Activated naive CD8-positive, alpha-beta T cell treated with anti-CD3 and anti-CD28 coated beads for 36 hours (primary cell): Measurements from ENCODE around the gene C2CD5. TPM values are rescaled to one million over a fixed set of nuclear protein-coding genes. Genes with fewer than 3 reads are reported as not detected.

ENCODE experiments used
- DNase-seq: peaks from one replicate; pipeline ENCODE4 v3.0.0; 2021
- H3K27ac Mint-ChIP-seq: one replicate; pipeline ENCODE4 v1.8.0; 2022; ENCODE audit warnings: mild to moderate bottlenecking, moderate library complexity, mixed read lengths
- H3K27me3 Mint-ChIP-seq: one replicate; pipeline ENCODE4 v1.8.0; 2022; ENCODE audit warnings: mild to moderate bottlenecking, mixed read lengths
- H3K36me3 Mint-ChIP-seq: one replicate; pipeline ENCODE4 v1.8.0; 2021; ENCODE audit warnings: mild to moderate bottlenecking, mixed read lengths
- H3K4me1 Mint-ChIP-seq: one replicate; pipeline ENCODE4 v1.8.0; 2021; ENCODE audit warnings: mixed read lengths
- H3K4me3 Mint-ChIP-seq: one replicate; pipeline ENCODE4 v1.8.0; 2022; ENCODE audit warnings: mild to moderate bottlenecking, moderate library complexity, mixed read lengths
- H3K9me3 Mint-ChIP-seq: one replicate; pipeline ENCODE4 v1.8.0; 2022; ENCODE audit warnings: mixed read lengths
- total RNA-seq, 2 experiments: library from RNA; stranded (reverse); gene quantifications; one replicate each; pipeline ENCODE4 v1.2.3, GENCODE V29; 2021

C2CD5 gene
- total RNA-seq, 2 experiments from 2014 or later = 29.7 to 31.1 TPM

DNA sequence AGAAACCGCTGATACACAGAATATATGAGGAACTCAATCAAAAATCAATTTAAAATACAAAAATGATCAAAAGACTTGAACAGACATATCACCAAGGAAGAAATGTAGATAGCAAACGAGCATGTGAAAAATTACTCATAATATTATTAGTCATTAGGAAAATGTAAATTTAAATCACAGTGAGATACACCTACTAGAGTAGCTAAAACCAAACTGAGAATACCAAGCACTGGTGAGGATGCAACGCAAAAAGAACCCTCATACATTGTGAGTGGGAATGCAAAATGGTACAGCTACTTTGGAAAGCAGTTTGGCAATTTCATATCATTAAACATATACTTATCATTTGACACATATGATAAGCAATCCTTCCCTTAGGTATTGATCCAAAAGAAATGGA is 108.8 kb downstream of the C2CD5 start:
- H3K4me3 Mint-ChIP-seq = no peak overlapping the region
- H3K27ac Mint-ChIP-seq = no peak overlapping the region
- no peaks in the 10 kb centered on the region for H3K9me3 Mint-ChIP-seq
- peaks cover 17% of the 10 kb centered on the region for H3K4me1 Mint-ChIP-seq
- H3K27me3 Mint-ChIP-seq = no peaks in the 10 kb centered on the region
- DNase-seq = no peak
- no peaks in the 10 kb centered on the region for H3K36me3 Mint-ChIP-seq

DNA sequence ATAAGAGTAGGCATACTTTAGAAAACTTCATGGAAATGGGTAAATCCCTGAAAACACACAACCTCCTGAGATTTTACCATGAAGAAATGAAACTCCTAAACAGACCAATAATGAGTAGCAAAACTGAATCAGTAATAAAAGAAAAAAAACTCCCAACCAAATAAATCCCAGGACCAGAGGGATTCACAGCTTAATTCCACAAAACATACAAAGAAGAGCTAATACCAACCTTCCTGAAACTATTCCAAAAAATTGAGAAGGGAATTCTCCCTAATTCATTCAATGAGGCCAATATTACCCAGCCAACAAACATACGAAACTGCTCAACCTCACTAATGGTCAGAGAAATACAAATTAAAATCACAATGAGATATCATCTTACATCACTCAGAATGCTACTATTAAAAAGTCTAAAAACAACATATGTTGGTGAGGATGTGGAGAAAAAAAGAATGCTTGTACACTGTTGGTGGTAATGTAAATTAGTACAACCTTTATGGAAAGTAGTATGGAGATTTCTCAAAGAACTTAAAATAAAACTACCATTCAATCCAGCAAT is 112.6 kb downstream of the C2CD5 start:
- H3K4me3 Mint-ChIP-seq = peak overlapping the region; percentile 30
- no peaks in the 10 kb centered on the region for H3K27me3 Mint-ChIP-seq
- no peaks in the 10 kb centered on the region for H3K9me3 Mint-ChIP-seq
- peak overlapping the region; percentile 49 for H3K27ac Mint-ChIP-seq
- peaks cover 10% of the 10 kb centered on the region for H3K4me1 Mint-ChIP-seq
- H3K36me3 Mint-ChIP-seq = no peaks in the 10 kb centered on the region
- no peak for DNase-seq

DNA sequence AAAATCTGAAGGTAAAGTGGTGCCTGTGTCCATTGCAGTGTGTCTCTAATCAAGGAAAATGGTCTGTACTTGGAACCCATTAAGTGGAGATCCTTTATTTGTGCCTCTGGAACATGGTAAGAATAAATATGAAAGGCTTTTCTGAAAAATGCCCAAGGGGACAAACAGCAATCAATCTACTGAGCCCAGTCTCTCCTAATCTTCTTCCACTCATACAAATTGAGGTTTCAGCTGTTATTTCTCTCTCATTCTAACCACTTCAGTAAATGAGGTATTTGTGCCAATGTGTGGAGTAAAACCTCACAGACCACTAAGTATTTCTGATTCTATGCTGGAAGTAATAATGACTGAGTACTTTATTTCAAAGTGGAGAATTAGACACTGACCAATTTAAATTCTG is 127.5 kb downstream of the C2CD5 start:
- H3K4me1 Mint-ChIP-seq = peaks cover 3% of the 10 kb centered on the region

DNA sequence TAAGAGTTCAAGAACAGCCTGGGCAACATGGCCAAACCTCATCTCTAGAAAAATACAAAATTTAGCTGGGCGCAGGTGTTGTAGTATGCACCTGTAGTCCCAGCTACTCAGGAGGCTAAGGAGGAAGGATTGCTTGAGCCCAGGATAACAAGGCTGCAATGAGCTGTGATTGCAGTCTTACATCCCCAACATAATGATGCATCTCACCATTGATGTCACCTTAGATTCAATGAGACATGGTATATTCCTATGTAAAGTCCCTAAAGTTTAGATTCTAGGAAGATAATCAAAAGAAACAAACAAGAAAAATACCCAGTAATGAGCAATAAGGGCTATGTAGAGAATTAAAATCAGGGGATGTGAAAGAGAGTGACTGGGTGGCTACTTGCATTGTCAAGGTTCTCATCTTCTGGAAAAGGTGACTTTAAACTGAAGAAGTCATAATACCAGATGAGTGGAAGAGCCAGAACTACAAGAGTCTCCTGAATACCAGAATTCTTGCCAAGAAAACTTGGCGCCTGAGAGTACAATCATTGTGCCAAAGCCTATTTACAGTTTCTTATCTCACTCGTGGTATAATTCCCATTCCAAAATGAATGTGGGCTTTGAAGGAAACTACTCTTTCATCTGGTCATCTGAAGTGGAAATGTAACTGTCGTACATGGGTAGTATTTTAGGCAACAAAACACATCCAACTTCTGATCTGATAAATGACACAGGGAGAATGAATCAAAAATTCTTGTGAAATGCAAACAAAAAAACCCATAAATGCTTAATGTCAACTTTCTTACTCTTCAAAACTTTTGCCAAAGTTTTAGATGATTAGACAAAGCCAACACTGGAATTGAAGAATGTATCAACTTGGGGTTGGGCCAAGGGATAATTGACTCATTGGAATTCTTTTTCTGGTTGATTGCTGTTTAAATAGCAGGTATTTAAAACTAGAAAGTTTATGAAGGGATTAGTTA is 128.7 kb downstream of the C2CD5 start:
- no peaks in the 10 kb centered on the region for H3K36me3 Mint-ChIP-seq
- no peak overlapping the region for H3K4me3 Mint-ChIP-seq
- H3K27ac Mint-ChIP-seq = no peak overlapping the region
- no peaks in the 10 kb centered on the region for H3K9me3 Mint-ChIP-seq
- H3K27me3 Mint-ChIP-seq = no peaks in the 10 kb centered on the region
- DNase-seq = no peak
- H3K4me1 Mint-ChIP-seq = peaks cover 3% of the 10 kb centered on the region

More for the DNA sequence above, 127.5 kb downstream of the C2CD5 start:
- DNase-seq = no peak
- no peaks in the 10 kb centered on the region for H3K27me3 Mint-ChIP-seq
- H3K36me3 Mint-ChIP-seq = no peaks in the 10 kb centered on the region
- H3K9me3 Mint-ChIP-seq = no peaks in the 10 kb centered on the region
- H3K27ac Mint-ChIP-seq = no peak overlapping the region
- H3K4me3 Mint-ChIP-seq = no peak overlapping the region

DNA sequence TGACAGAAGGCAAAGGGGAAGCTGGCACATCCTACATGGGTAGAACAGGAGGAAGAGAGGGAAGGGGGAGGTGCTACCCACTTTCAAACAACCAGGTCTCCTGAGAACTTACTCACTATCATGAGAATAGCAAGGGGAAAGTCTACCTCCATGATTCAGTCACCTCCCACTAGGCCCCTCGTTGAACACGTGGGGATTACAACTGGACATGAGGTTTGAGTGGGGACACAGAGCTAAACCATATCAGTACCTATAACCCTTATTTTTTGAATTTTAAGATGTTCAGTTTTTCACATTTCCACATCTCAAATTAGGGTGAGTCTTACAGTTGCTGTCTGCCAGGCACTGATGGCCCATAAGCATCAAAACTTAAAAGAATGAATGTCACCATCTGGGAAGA is 129.6 kb downstream of the C2CD5 start:
- H3K4me3 Mint-ChIP-seq = no peak overlapping the region
- no peaks in the 10 kb centered on the region for H3K36me3 Mint-ChIP-seq
- peaks cover 8% of the 10 kb centered on the region for H3K4me1 Mint-ChIP-seq
- H3K9me3 Mint-ChIP-seq = no peaks in the 10 kb centered on the region
- H3K27ac Mint-ChIP-seq = no peak overlapping the region
- no peak for DNase-seq
- H3K27me3 Mint-ChIP-seq = no peaks in the 10 kb centered on the region

DNA sequence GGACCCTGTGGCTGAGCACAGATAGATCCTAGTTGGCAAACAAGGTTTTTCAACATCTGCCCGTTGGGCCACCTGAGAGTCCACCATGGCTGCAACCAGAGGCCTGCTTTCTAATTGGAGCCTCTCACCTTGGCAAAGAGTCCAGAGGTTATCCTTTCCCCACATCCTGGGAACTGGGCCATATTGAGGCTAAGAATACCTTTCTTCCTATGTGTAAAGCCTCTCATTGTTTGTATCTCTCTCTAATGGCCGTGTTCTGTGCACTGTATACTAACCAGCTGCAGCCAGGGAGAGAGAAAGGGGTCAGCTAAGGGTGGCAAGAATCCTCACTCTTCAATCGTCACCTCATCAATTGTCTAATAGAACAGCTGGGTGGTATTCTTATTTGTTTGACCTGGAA is 130.8 kb downstream of the C2CD5 start:
- no peaks in the 10 kb centered on the region for H3K36me3 Mint-ChIP-seq
- H3K27ac Mint-ChIP-seq = no peak overlapping the region
- H3K27me3 Mint-ChIP-seq = no peaks in the 10 kb centered on the region
- no peak for DNase-seq
- H3K4me3 Mint-ChIP-seq = no peak overlapping the region
- peaks cover 17% of the 10 kb centered on the region for H3K4me1 Mint-ChIP-seq
- no peaks in the 10 kb centered on the region for H3K9me3 Mint-ChIP-seq

DNA sequence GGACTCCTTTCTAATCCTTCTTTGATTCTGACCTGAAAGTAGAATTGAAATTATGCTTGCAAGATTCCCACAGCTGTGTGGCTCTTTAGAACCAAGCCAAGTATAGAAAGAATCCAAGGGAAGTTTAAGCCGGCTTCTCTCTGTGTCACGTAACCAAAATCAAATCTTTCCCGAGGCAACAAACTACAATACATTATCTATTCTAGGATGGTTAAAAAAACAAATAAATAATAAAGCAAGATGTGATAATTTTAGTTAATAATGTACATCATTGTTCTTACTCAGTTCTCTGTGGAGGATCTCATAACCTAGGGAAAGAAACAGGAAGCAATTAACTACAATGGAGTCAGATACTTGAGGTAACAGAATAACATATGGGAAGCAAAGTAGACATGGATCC is 131.8 kb downstream of the C2CD5 start:
- Mint-ChIP-seq H3K4me3 (no peak overlapping the region), H3K36me3 (no peaks in the 10 kb centered on the region), H3K4me1 (peaks cover 19% of the 10 kb centered on the region), H3K27ac (no peak overlapping the region), H3K9me3 (no peaks in the 10 kb centered on the region), H3K27me3 (no peaks in the 10 kb centered on the region)
- no peak for DNase-seq

DNA sequence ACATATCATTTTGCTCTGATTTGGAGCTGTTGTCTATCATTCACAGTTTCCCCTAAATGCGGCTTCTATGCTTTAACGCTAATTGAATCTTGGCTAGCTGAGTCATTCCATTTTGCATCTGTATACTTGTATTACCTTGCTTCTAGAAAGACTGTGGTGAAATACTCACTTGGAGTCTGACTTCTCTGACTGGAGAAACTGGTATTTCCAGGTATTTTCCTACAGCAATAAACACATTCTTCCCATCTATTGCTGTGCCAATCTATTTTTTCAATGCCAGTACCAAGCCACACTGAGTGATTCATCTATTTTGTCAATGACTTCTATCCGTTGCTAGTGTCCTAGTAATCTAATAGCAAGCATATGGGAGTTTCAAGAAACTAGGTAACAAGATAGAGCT is 133.9 kb downstream of the C2CD5 start:
- Mint-ChIP-seq H3K27ac (no peak overlapping the region), H3K4me1 (peaks cover 21% of the 10 kb centered on the region), H3K4me3 (no peak overlapping the region), H3K36me3 (no peaks in the 10 kb centered on the region), H3K9me3 (no peaks in the 10 kb centered on the region), H3K27me3 (no peaks in the 10 kb centered on the region)
- DNase-seq = no peak

DNA sequence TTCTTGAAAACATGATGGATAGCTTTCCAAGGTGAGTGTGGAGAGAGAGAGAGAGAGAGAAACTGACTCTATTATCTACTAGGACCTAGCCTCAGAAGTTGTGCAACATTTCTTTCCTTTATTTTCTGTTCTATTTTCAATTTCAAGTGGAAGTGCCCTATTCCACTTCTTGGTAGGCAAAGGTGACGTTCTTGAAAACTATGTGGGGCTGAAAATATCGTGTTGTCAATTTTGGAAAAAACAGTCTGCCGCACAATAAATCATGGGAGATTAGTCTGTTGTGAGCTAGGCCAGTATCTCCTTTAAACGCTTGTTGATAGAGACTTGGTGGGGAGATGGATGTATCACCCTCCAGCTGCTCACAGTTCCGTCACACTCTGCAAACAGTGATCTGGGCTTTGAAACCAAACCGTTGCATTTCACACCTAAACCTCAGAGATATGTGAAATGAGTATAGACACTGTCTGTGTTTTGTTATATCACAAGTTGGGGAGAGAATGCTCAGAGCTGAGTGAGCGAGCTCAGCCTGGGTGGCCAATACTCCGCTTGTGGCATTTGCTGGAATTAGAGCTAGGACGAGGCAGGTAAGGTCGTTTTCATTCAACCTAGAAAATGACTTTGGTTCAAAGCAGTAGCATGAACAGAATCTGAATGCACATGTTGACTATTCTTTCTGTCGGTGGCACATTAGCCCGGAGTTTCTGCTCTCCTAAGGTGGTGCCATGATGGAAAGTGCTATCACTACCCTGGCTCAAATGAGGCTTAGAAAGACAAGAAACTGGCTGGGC is 134.8 kb downstream of the C2CD5 start:
- Mint-ChIP-seq H3K4me3 (peak overlapping the region; percentile 4), H3K4me1 (peaks cover 18% of the 10 kb centered on the region), H3K9me3 (no peaks in the 10 kb centered on the region)

DNA sequence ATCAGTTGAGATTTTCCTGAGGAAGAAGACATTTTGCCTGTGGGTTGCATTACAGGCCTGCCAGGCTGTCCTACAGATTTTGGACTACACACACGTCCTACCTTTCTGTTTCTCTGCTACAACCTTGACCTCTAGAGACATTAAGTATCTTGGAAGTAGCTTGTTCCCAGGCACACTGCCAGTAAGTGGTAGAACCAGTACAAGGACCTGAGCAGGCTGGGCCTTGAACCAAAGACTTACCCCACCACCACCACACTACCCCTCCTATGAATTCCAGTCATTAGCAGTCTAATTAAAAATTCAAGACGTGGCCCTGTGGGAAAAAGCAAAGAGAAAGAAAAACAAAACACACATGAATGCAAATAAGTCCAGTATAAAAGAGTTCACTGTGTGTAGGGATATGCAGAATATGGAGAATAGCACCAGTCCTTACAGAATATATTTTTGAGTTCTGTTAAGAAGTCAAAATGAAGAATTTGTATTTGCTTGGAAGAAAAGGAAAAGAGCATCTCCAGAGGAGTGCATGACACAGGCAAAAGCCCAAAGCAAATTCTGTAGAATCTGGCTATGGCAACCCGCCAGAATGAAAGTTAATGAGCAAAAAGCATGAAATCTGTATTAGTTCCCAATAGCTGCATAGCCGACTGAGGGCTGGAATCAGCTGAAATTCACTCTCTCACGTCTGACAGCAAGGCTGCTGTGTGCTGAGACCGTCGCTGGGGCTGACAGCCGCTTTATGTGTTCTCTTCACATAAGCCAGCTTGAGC is 135.5 kb downstream of the C2CD5 start:
- H3K4me3 Mint-ChIP-seq = no peak overlapping the region
- no peak for DNase-seq
- peak overlapping the region; percentile 16 for H3K27ac Mint-ChIP-seq
- no peaks in the 10 kb centered on the region for H3K9me3 Mint-ChIP-seq
- peaks cover 18% of the 10 kb centered on the region for H3K4me1 Mint-ChIP-seq
- no peaks in the 10 kb centered on the region for H3K27me3 Mint-ChIP-seq
- H3K36me3 Mint-ChIP-seq = no peaks in the 10 kb centered on the region

More for the DNA sequence above, 134.8 kb downstream of the C2CD5 start:
- peak; percentile 36 for DNase-seq
- Mint-ChIP-seq H3K36me3 (no peaks in the 10 kb centered on the region), H3K27ac (peak overlapping the region; percentile 74), H3K27me3 (no peaks in the 10 kb centered on the region)

DNA sequence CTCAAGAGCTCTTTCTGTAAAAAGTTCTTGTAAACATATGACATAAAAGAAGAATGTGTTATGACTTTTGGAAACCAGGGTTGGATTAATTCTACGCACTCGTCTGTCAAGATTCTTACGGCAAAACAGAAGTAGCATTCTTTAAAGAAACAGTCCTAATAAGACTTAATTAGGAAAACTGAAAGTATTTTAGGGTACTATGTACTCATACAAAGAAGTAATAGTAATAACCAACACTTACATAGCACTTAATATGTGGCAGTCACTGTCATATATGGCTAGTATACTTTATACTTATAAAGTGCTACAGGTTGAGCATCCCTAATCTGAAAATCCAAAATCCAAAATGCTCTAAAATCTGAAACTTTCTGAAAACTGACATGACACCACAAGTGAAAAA is 136.9 kb downstream of the C2CD5 start:
- no peaks in the 10 kb centered on the region for H3K36me3 Mint-ChIP-seq
- no peaks in the 10 kb centered on the region for H3K9me3 Mint-ChIP-seq
- H3K4me3 Mint-ChIP-seq = no peak overlapping the region
- no peaks in the 10 kb centered on the region for H3K27me3 Mint-ChIP-seq
- H3K4me1 Mint-ChIP-seq = peaks cover 18% of the 10 kb centered on the region
- H3K27ac Mint-ChIP-seq = no peak overlapping the region
- no peak for DNase-seq

DNA sequence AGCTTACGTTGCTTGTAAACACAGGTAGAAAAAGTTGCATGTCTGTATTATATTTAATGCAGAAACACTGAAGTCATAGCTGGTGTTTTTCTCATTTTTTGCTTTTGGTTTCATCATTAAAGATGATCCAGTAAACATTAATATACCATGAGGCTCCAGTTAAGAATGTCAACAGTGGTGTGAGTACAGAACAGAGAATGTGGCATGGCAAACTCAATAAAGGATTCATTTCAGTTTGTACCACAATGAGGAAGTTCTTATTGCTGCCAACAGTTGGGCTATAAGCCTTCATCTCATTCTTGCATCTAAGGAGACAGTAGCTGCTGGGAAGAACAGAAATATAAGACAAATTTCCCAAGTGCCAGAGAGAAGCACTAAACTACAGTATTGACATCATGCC is 137.7 kb downstream of the C2CD5 start:
- Mint-ChIP-seq H3K27ac (no peak overlapping the region), H3K9me3 (no peaks in the 10 kb centered on the region), H3K4me1 (peaks cover 18% of the 10 kb centered on the region), H3K27me3 (no peaks in the 10 kb centered on the region), H3K36me3 (peaks cover under 1% of the 10 kb centered on the region), H3K4me3 (no peak overlapping the region)
- no peak for DNase-seq

DNA sequence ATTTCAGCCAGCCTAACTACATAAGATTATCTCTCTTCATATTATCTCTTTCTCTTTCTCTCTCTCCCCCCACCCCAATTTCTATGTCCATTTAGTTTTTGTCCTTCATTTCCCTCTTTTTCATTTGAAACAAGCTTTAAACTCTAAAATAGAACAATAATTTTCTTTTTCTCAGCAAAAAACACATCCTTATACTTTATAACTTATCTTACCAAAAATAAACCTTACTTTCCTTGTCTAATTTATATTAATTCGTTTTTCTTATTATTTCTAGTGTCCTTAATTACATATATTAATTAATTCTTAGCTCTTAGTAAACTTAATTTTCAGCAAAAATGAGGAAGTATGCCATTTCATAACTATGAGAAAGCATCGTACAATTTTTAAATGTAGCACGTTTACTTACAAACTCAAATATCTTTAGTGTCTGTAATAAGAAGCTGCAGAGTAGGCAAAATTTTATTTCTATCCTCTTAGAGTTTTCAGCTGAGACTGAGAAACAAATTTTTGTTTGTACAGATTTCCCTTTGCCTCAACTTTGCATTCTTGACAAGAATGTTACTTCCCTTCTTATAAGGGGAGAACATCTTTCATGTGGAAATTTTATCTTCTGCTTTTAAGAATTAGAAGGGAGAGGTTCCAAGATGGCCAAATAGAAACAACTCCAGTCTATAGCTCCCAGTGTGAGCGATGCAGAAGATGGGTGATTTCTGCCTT is 144.7 kb downstream of the C2CD5 start:
- peaks cover 27% of the 10 kb centered on the region for H3K4me1 Mint-ChIP-seq

More for the DNA sequence above, 144.7 kb downstream of the C2CD5 start:
- Mint-ChIP-seq H3K36me3 (peaks cover 9% of the 10 kb centered on the region), H3K4me3 (no peak overlapping the region), H3K9me3 (peaks cover 4% of the 10 kb centered on the region), H3K27me3 (no peaks in the 10 kb centered on the region), H3K27ac (no peak overlapping the region)
- no peak for DNase-seq
